ENCODE data around the gene ZSCAN2.
A peak's percentile ranks its signal among the peaks of the same experiment; 100 is the strongest.
"Not testable (repeated sequence)": the region's sequence is repeated elsewhere in the genome, so short reads cannot be mapped to it uniquely, and the experiment has no call there.

The ZSCAN2 gene

GRCh38 chr15:84583921-84584320, 16.9 kb upstream of the ZSCAN2 start:
- H2AFZ ChIP-seq (ENCODE audit: insufficient read depth, low read length, poor library complexity); H3K14ac ChIP-seq (ENCODE audit: low read length); H3K9me3 ChIP-seq (ENCODE audit: insufficient read depth, low read depth, low read length); H3K36me3 ChIP-seq (ENCODE audit: control insufficient read depth in 1 of 2, insufficient read depth in 2 of 2, low read length in 2 of 2); H3K9ac ChIP-seq (ENCODE audit: low read length); H4K12ac ChIP-seq (ENCODE audit: low read depth, low read length); H3K4ac ChIP-seq (ENCODE audit: low read depth, low read length); H3K27ac ChIP-seq (ENCODE audit: low read depth, low read length); H3K18ac ChIP-seq (ENCODE audit: low read length); H3K23ac ChIP-seq (ENCODE audit: low read length); H2BK120ac ChIP-seq (ENCODE audit: insufficient read depth, low read length, poor library complexity); H3K79me2 ChIP-seq (ENCODE audit: control insufficient read depth, insufficient read depth, low read length, poor library complexity); H3K4me3 ChIP-seq (ENCODE audit: low read depth, low read length); H3K27me3 ChIP-seq (ENCODE audit: insufficient read depth, low read length); H2BK5ac ChIP-seq (ENCODE audit: low read depth, low read length, poor library complexity); H3K4me1 ChIP-seq (ENCODE audit: control insufficient read depth in 1 of 2, insufficient read depth in 2 of 2, low read length in 2 of 2); H2AK5ac ChIP-seq (ENCODE audit: low read length); H2BK12ac ChIP-seq (ENCODE audit: low read length); H3K79me1 ChIP-seq (ENCODE audit: low read length); H4K91ac ChIP-seq (ENCODE audit: low read depth, low read length); DNase-seq; H4K8ac ChIP-seq (ENCODE audit: low read depth, low read length); H3K4me2 ChIP-seq (ENCODE audit: low read length): not testable (repeated sequence)
- WGBS (ENCODE audit: extremely low coverage, insufficient coverage, insufficient read length) = no CpG with 5 or more reads among the region's 4 CpGs

- Histone ChIP-seq H2AK5ac (ENCODE audit: low read length) (no peak overlapping the region), H3K14ac (ENCODE audit: low read length) (no peak overlapping the region), H3K9me3 (ENCODE audit: insufficient read depth, low read depth, low read length) (no peaks in the 10 kb centered on the region), H3K36me3 (ENCODE audit: control insufficient read depth in 1 of 2, insufficient read depth in 2 of 2, low read length in 2 of 2) (no peaks in the 10 kb centered on the region), H3K4ac (ENCODE audit: low read depth, low read length) (no peak overlapping the region), H4K12ac (ENCODE audit: low read depth, low read length) (no peak overlapping the region), H3K79me2 (ENCODE audit: control insufficient read depth, insufficient read depth, low read length, poor library complexity) (no peaks in the 10 kb centered on the region), H3K4me1 (ENCODE audit: control insufficient read depth in 1 of 2, insufficient read depth in 2 of 2, low read length in 2 of 2) (no peaks in the 10 kb centered on the region), H4K8ac (ENCODE audit: low read depth, low read length) (no peak overlapping the region), H3K9ac (ENCODE audit: low read length) (no peak overlapping the region), H2BK120ac (ENCODE audit: insufficient read depth, low read length, poor library complexity) (no peak overlapping the region), H3K18ac (ENCODE audit: low read length) (no peak overlapping the region), H3K4me3 (ENCODE audit: low read depth, low read length) (no peak overlapping the region), H3K27me3 (ENCODE audit: insufficient read depth, low read length) (no peaks in the 10 kb centered on the region), H2BK5ac (ENCODE audit: low read depth, low read length, poor library complexity) (no peak overlapping the region), H3K79me1 (ENCODE audit: low read length) (peaks cover 1% of the 10 kb centered on the region), H3K27ac (ENCODE audit: low read depth, low read length) (no peak overlapping the region), H3K23ac (ENCODE audit: low read length) (no peak overlapping the region), H2BK12ac (ENCODE audit: low read length) (no peak overlapping the region), H4K91ac (ENCODE audit: low read depth, low read length) (no peak overlapping the region), H2AFZ (ENCODE audit: insufficient read depth, low read length, poor library complexity) (no peak overlapping the region), H3K4me2 (ENCODE audit: low read length) (no peak overlapping the region)
- DNase-seq = no peak
- WGBS (ENCODE audit: extremely low coverage, insufficient coverage, insufficient read length) = no CpG with 5 or more reads among the region's 6 CpGs
Observed at GRCh38 chr15:84586696-84587095, 14.1 kb upstream of the ZSCAN2 start.

GRCh38 chr15:84588053-84588874, 12.5 kb upstream of the ZSCAN2 start:
- Histone ChIP-seq H2BK5ac (ENCODE audit: low read depth, low read length, poor library complexity) (no peak overlapping the region), H4K8ac (ENCODE audit: low read depth, low read length) (no peak overlapping the region), H3K9ac (ENCODE audit: low read length) (no peak overlapping the region), H3K4me2 (ENCODE audit: low read length) (peak overlapping the region; percentile 41), H3K4me3 (ENCODE audit: low read depth, low read length) (no peak overlapping the region), H3K27me3 (ENCODE audit: insufficient read depth, low read length) (no peaks in the 10 kb centered on the region), H3K9me3 (ENCODE audit: insufficient read depth, low read depth, low read length) (peaks cover 1% of the 10 kb centered on the region), H3K4ac (ENCODE audit: low read depth, low read length) (no peak overlapping the region), H3K23ac (ENCODE audit: low read length) (no peak overlapping the region), H3K18ac (ENCODE audit: low read length) (no peak overlapping the region), H3K14ac (ENCODE audit: low read length) (no peak overlapping the region), H2BK120ac (ENCODE audit: insufficient read depth, low read length, poor library complexity) (no peak overlapping the region), H3K36me3 (ENCODE audit: control insufficient read depth in 1 of 2, insufficient read depth in 2 of 2, low read length in 2 of 2) (no peaks in the 10 kb centered on the region), H3K4me1 (ENCODE audit: control insufficient read depth in 1 of 2, insufficient read depth in 2 of 2, low read length in 2 of 2) (no peaks in the 10 kb centered on the region), H3K27ac (ENCODE audit: low read depth, low read length) (no peak overlapping the region), H2AFZ (ENCODE audit: insufficient read depth, low read length, poor library complexity) (no peak overlapping the region), H4K12ac (ENCODE audit: low read depth, low read length) (no peak overlapping the region), H4K91ac (ENCODE audit: low read depth, low read length) (no peak overlapping the region), H2BK12ac (ENCODE audit: low read length) (no peak overlapping the region), H3K79me2 (ENCODE audit: control insufficient read depth, insufficient read depth, low read length, poor library complexity) (no peaks in the 10 kb centered on the region), H2AK5ac (ENCODE audit: low read length) (no peak overlapping the region), H3K79me1 (ENCODE audit: low read length) (peaks cover 1% of the 10 kb centered on the region)
- WGBS (ENCODE audit: extremely low coverage, insufficient coverage, insufficient read length) = no CpG with 5 or more reads among the region's 26 CpGs
- peak; percentile 81 to 87 for DNase-seq

- Histone ChIP-seq H2BK120ac (ENCODE audit: insufficient read depth, low read length, poor library complexity) (no peak overlapping the region), H4K91ac (ENCODE audit: low read depth, low read length) (no peak overlapping the region), H3K79me2 (ENCODE audit: control insufficient read depth, insufficient read depth, low read length, poor library complexity) (no peaks in the 10 kb centered on the region), H3K27me3 (ENCODE audit: insufficient read depth, low read length) (no peaks in the 10 kb centered on the region), H3K27ac (ENCODE audit: low read depth, low read length) (no peak overlapping the region), H3K79me1 (ENCODE audit: low read length) (peaks cover 1% of the 10 kb centered on the region), H3K9me3 (ENCODE audit: insufficient read depth, low read depth, low read length) (peaks cover 1% of the 10 kb centered on the region), H2BK12ac (ENCODE audit: low read length) (no peak overlapping the region), H4K8ac (ENCODE audit: low read depth, low read length) (no peak overlapping the region), H4K12ac (ENCODE audit: low read depth, low read length) (no peak overlapping the region), H3K9ac (ENCODE audit: low read length) (no peak overlapping the region), H3K18ac (ENCODE audit: low read length) (no peak overlapping the region), H3K4me2 (ENCODE audit: low read length) (no peak overlapping the region), H2AK5ac (ENCODE audit: low read length) (no peak overlapping the region), H3K14ac (ENCODE audit: low read length) (no peak overlapping the region), H3K4me3 (ENCODE audit: low read depth, low read length) (no peak overlapping the region), H3K4ac (ENCODE audit: low read depth, low read length) (no peak overlapping the region), H3K36me3 (ENCODE audit: control insufficient read depth in 1 of 2, insufficient read depth in 2 of 2, low read length in 2 of 2) (no peaks in the 10 kb centered on the region), H3K23ac (ENCODE audit: low read length) (no peak overlapping the region), H3K4me1 (ENCODE audit: control insufficient read depth in 1 of 2, insufficient read depth in 2 of 2, low read length in 2 of 2) (no peaks in the 10 kb centered on the region), H2AFZ (ENCODE audit: insufficient read depth, low read length, poor library complexity) (no peak overlapping the region), H2BK5ac (ENCODE audit: low read depth, low read length, poor library complexity) (no peak overlapping the region)
- no CpG with 5 or more reads among the region's 2 CpGs for WGBS (ENCODE audit: extremely low coverage, insufficient coverage, insufficient read length)
- no peak for DNase-seq
Observed at GRCh38 chr15:84590406-84590805, 10.4 kb upstream of the ZSCAN2 start.

All from trophoblast cell (in vitro differentiated cells and primary cell).